Peyer's patch (tissue), 4 donors: ENCODE measurements around the gene CDKAL1. TPM values are rescaled to one million over a fixed set of nuclear protein-coding genes. Genes with fewer than 3 reads are reported as not detected.
"Not testable (repeated sequence)": the region's sequence is repeated elsewhere in the genome, so short reads cannot be mapped to it uniquely, and the experiment has no call there.

Source experiments
- DNase-seq, 3 donors: peaks; one replicate each; pipeline ENCODE4 v3.0.0-alpha.2; 2017 to 2019
- H3K27ac ChIP-seq, 4 donors: fragments of 200-600 bp; sonication (generic); one replicate each; pipeline ENCODE4 v1.5.1; 2016 to 2019
- H3K27me3 ChIP-seq, 2 donors: fragments of 200-600 bp; sonication (generic); one replicate each; pipeline ENCODE4 v1.5.1; 2019
- H3K36me3 ChIP-seq, 3 donors: fragments of 200-600 bp; sonication (generic); one replicate each; pipeline ENCODE4 v1.5.1; 2016 to 2019
- H3K4me1 ChIP-seq, 4 donors: fragments of 200-600 bp; sonication (generic); one replicate each; pipeline ENCODE4 v1.5.1; 2016 to 2019
- H3K4me3 ChIP-seq, 4 donors: fragments of 200-600 bp; sonication (generic); 1 replicate in 3 of 4; 2 replicates in 1 of 4; pipeline ENCODE4 v1.5.1; 2016 to 2019; ENCODE audit warnings: mild to moderate bottlenecking in 1 of 4
- H3K9me3 ChIP-seq, 4 donors: fragments of 200-600 bp; sonication (generic); one replicate each; pipeline ENCODE4 v1.5.1; 2016 to 2019; ENCODE audit warnings: mild to moderate bottlenecking in 1 of 4
- CTCF ChIP-seq, 6 experiments: fragments of 450-650 bp in 4 of 6; fragments of 200-600 bp in 2 of 6; sonication (generic) in 1 of 6; IDR thresholded peaks; one replicate each; pipeline ENCODE4 v1.5.1; 2017 to 2019; ENCODE audit warnings: antibody characterized with exemption in 6 of 6, mild to moderate bottlenecking in 3 of 6, moderate library complexity in 1 of 6
- POLR2A ChIP-seq, 2 donors: fragments of 450-650 bp; IDR thresholded peaks; one replicate each; pipeline ENCODE4 v1.5.1; 2017; ENCODE audit warnings: antibody characterized with exemption in 2 of 2, mild to moderate bottlenecking in 2 of 2, moderate library complexity in 2 of 2
- total RNA-seq, 4 donors: library from RNA; depleted of rRNA; stranded (reverse); fragments of >200 nt; gene quantifications; one replicate each; pipeline ENCODE4 v1.1.0, GENCODE V29; 2016

The CDKAL1 gene
- total RNA-seq, 4 donors from 2014 or later: 10.3 to 31.4 (median 11.6) TPM

GRCh38 chr6:20918868-20919267 lies 384.6 kb downstream of the CDKAL1 start:
- H3K36me3 ChIP-seq: no peaks in the 10 kb centered on the region
- no peaks in the 10 kb centered on the region for H3K9me3 ChIP-seq
- H3K27ac ChIP-seq: no peak overlapping the region
- no peak for DNase-seq
- no peaks in the 10 kb centered on the region for H3K27me3 ChIP-seq
- no peak overlapping the region for H3K4me3 ChIP-seq
- H3K4me1 ChIP-seq: no peaks in the 10 kb centered on the region
- TF ChIP-seq CTCF (IDR thresholded peaks at IDR 0.05) (no peak), POLR2A (IDR thresholded peaks at IDR 0.05) (no peak)

DNA sequence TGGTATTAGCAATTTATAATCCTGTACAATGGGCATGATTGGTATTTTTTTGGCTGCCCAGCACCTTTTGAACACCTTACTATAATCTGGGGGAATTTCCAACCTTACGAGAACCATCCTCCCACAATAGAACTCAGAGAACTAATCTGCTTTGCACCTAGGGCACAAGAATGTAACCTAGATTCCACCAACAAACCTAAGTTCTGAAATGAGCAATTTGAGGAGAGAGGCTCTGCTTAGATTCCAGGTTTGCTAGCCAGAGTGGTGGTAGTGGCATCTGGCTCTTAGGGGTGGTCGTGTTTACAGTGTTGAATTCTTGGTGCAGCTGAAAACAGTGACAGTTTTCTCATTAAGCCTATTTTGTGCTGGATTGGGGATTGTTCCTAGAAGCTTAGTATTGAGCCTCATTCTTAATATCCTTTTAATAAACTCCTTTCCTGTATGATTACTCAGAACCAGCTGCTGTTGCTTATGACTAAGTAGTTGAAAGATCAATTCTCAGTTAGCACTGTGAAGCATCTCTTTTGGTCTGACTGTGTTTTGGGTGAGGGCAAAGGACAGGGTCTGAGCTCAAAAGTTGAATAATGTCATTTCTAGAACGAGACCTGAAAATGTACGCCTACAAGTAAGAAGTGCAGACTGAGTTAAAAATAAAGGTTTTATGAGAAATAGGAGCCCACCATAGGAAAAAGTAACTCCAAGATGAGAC lies 385.6 kb downstream of the CDKAL1 start:
- Histone ChIP-seq H3K4me1 (peaks cover 0 to 4% (median 0%) of the 10 kb centered on the region in 4 donors), H3K4me3 (no peak overlapping the region), H3K9me3 (no peaks in the 10 kb centered on the region), H3K27ac (no peak overlapping the region), H3K27me3 (no peaks in the 10 kb centered on the region), H3K36me3 (no peaks in the 10 kb centered on the region)
- no peak for TF ChIP-seq POLR2A (IDR thresholded peaks at IDR 0.05)
- TF ChIP-seq CTCF (IDR thresholded peaks at IDR 0.05): no peak
- no peak for DNase-seq

GRCh38 chr6:20921578-20921977 lies 387.3 kb downstream of the CDKAL1 start:
- TF ChIP-seq CTCF (IDR thresholded peaks at IDR 0.05) (no peak), POLR2A (IDR thresholded peaks at IDR 0.05) (no peak)
- no peak overlapping the region for H3K4me3 ChIP-seq
- no peaks in the 10 kb centered on the region for H3K36me3 ChIP-seq
- peaks cover 0 to 6% (median 0%) of the 10 kb centered on the region in 4 donors for H3K4me1 ChIP-seq
- H3K27me3 ChIP-seq: no peaks in the 10 kb centered on the region
- H3K9me3 ChIP-seq: no peaks in the 10 kb centered on the region
- no peak overlapping the region for H3K27ac ChIP-seq
- no peak for DNase-seq

GRCh38 chr6:20922743-20923142 lies 388.5 kb downstream of the CDKAL1 start:
- Histone ChIP-seq H3K9me3 (no peaks in the 10 kb centered on the region), H3K36me3 (no peaks in the 10 kb centered on the region), H3K27me3 (no peaks in the 10 kb centered on the region), H3K4me1 (peaks cover 0 to 6% (median 0%) of the 10 kb centered on the region in 4 donors), H3K4me3 (no peak overlapping the region), H3K27ac (no peak overlapping the region)
- no peak for TF ChIP-seq POLR2A (IDR thresholded peaks at IDR 0.05)
- no peak for TF ChIP-seq CTCF (IDR thresholded peaks at IDR 0.05)
- DNase-seq: no peak

- not testable (repeated sequence) for H3K9me3 ChIP-seq, H3K4me3 ChIP-seq, H3K36me3 ChIP-seq, H3K4me1 ChIP-seq, H3K27me3 ChIP-seq
- peak in 2 of 3 donors; percentile 55 to 69 for DNase-seq
- H3K27ac ChIP-seq: peak overlapping the region in 2 of 4 donors; percentile 64 to 65
Observed at GRCh38 chr6:20924094-20924493, 389.8 kb downstream of the CDKAL1 start.

GRCh38 chr6:20924911-20925543 lies 390.8 kb downstream of the CDKAL1 start:
- Histone ChIP-seq H3K36me3 (no peaks in the 10 kb centered on the region), H3K27me3 (no peaks in the 10 kb centered on the region), H3K27ac (peak overlapping the region in 2 of 4 donors; percentile 64 to 65), H3K4me1 (peaks cover 0 to 6% (median 0%) of the 10 kb centered on the region in 4 donors), H3K4me3 (no peak overlapping the region), H3K9me3 (no peaks in the 10 kb centered on the region)
- no peak for TF ChIP-seq POLR2A (IDR thresholded peaks at IDR 0.05)
- TF ChIP-seq CTCF (IDR thresholded peaks at IDR 0.05): no peak
- DNase-seq: no peak
